ENCODE measurements around the gene MYO9A. TPM values are rescaled to one million over a fixed set of nuclear protein-coding genes. Genes with fewer than 3 reads are reported as not detected.

Gene MYO9A
- total and polyA plus RNA-seq, 5 donors, result 4.9 to 35.8 (median 33.9) TPM

DNA sequence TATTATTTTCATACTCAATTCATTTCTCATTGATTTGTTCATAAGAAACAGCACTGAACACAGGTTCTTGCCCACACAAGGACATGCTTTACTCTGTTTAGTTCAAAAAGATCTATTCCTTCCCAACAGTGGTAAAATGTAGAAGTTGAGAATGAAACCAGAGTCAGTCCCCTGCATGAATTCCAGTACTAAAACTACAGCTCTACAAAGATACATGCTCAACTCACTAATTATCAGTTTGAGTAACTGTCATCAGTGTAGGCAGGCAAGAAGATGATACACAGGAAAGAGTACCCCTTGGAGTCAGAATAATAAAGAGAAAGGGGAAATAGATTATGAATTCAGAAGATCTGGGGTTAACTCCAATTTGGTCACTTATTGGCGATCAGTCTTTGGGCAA, 264.4 kb downstream of the MYO9A start:
- Histone ChIP-seq H3K27me3 (ENCODE audit: control insufficient read depth, insufficient read depth) (no peaks in the 10 kb centered on the region), H3K4me1 (ENCODE audit: control insufficient read depth, insufficient read depth, low read length) (no peaks in the 10 kb centered on the region), H3K4me3 (ENCODE audit: low read length) (no peak overlapping the region), H3K27ac (ENCODE audit: low read length) (no peak overlapping the region), H3K9me3 (ENCODE audit: control insufficient read depth, low read length) (no peaks in the 10 kb centered on the region)
- intact Hi-C loops (cut with DNase I), result no loop called here
- ATAC-seq, result no peak
- 98% methylated on average over 1 of the region's 1 CpG for WGBS
- DNase-seq, result no peak

DNA sequence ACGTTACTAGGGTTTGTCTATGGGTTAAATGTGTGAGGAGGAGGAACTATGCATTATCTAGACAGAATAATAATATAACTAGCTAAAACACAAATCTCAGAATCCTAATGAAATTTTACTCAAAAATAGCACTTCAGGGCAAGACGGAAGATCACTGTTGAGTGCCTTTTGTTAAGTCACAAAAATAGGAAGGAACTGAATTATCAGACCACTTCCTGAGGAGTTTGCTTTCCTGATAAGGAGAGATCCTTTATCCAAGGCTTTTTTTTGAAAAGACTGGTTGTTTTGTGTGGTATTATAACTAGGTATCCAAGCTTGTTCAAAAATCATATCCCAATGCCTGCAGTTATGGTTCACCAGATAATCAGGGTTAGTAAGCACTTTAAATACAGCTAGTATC, 273.0 kb downstream of the MYO9A start:
- Histone ChIP-seq H3K4me3 (ENCODE audit: low read length) (no peak overlapping the region), H3K4me1 (ENCODE audit: control insufficient read depth, insufficient read depth, low read length) (no peaks in the 10 kb centered on the region), H3K9me3 (ENCODE audit: control insufficient read depth, low read length) (no peaks in the 10 kb centered on the region), H3K27ac (ENCODE audit: low read length) (no peak overlapping the region), H3K27me3 (ENCODE audit: control insufficient read depth, insufficient read depth) (no peaks in the 10 kb centered on the region)
- intact Hi-C loops (cut with DNase I), result no loop called here
- 69% methylated on average over 2 of the region's 2 CpGs for WGBS
- DNase-seq (no peak), ATAC-seq (no peak)

DNA sequence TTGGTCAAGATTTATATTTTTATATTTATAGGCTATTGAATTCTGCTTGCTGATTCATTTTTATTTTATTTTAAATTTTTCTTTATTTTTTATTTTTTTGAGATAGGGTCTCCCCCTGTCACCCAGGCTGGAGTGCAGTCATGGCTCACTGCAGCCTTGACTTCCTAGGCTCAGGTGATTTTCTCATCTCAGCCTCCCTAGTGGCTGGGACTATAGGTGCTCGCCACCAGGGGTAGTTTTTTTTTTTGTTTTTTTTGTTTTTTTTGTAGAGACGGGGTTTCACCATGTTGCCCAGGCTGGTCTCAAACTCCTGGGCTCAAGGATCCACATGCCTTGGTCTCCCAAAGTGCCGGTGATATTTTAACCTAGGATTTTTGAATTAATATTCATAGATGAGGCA, 276.4 kb downstream of the MYO9A start:
- ATAC-seq (no peak), DNase-seq (no peak)
- Histone ChIP-seq H3K4me1 (ENCODE audit: control insufficient read depth, insufficient read depth, low read length) (no peaks in the 10 kb centered on the region), H3K27me3 (ENCODE audit: control insufficient read depth, insufficient read depth) (no peaks in the 10 kb centered on the region), H3K4me3 (ENCODE audit: low read length) (no peak overlapping the region), H3K27ac (ENCODE audit: low read length) (no peak overlapping the region), H3K9me3 (ENCODE audit: control insufficient read depth, low read length) (no peaks in the 10 kb centered on the region)
- WGBS, result 95% methylated on average over 3 of the region's 3 CpGs
- intact Hi-C loops (cut with DNase I), result no loop called here

DNA sequence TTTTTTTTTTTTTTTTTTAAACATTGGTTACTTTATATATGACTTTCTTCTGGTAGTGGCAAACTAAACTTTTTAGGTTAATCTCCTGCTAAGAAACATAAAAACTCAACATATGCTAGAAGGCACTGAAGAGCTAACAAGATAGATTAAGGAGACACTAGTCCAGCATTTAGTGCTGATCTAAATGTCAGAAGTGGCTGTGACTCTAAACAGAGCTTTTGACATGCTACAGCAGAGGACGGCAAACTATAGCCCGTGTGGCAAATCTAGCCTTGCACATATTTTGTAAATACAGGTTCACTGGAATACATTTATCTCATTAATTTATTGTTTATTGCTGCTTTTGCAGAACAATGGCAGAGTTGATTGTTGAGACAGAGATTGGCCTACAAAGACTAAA, 287.0 kb downstream of the MYO9A start:
- 68% methylated on average over 2 of the region's 2 CpGs for WGBS
- DNase-seq (no peak), ATAC-seq (no peak)
- no peaks in the 10 kb centered on the region for H3K27me3 ChIP-seq (ENCODE audit: control insufficient read depth, insufficient read depth)
- H3K27ac ChIP-seq (ENCODE audit: low read length), result no peak overlapping the region
- no peak overlapping the region for H3K4me3 ChIP-seq (ENCODE audit: low read length)
- intact Hi-C loops (cut with DNase I), result no loop called here
- no peaks in the 10 kb centered on the region for H3K4me1 ChIP-seq (ENCODE audit: control insufficient read depth, insufficient read depth, low read length)
- H3K9me3 ChIP-seq (ENCODE audit: control insufficient read depth, low read length), result no peaks in the 10 kb centered on the region

DNA sequence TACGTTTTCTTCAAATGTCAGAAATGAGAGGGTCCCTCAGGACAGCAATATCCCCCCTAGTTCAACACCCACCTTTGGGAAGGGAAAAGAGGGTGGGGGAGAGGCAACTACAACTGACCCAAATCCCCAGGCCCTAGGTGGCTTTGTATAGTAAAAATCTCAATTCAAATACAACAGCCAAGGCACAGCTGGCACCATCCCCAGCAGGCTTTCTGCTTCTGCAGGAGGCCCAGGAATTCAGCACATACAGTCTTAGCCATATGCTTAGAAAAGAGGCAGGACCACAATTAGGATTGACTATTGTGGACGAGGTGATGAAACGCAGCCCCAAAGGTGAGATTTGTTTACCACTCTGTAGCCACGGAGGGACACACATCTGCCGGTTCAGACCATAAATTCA, 291.8 kb downstream of the MYO9A start:
- ATAC-seq, result no peak
- Histone ChIP-seq H3K4me1 (ENCODE audit: control insufficient read depth, insufficient read depth, low read length) (no peaks in the 10 kb centered on the region), H3K27me3 (ENCODE audit: control insufficient read depth, insufficient read depth) (no peaks in the 10 kb centered on the region), H3K9me3 (ENCODE audit: control insufficient read depth, low read length) (peaks cover 3% of the 10 kb centered on the region), H3K4me3 (ENCODE audit: low read length) (no peak overlapping the region), H3K27ac (ENCODE audit: low read length) (no peak overlapping the region)
- intact Hi-C loops (cut with DNase I), result no loop called here
- DNase-seq, result no peak
- 88% methylated on average over 5 of the region's 5 CpGs for WGBS

DNA sequence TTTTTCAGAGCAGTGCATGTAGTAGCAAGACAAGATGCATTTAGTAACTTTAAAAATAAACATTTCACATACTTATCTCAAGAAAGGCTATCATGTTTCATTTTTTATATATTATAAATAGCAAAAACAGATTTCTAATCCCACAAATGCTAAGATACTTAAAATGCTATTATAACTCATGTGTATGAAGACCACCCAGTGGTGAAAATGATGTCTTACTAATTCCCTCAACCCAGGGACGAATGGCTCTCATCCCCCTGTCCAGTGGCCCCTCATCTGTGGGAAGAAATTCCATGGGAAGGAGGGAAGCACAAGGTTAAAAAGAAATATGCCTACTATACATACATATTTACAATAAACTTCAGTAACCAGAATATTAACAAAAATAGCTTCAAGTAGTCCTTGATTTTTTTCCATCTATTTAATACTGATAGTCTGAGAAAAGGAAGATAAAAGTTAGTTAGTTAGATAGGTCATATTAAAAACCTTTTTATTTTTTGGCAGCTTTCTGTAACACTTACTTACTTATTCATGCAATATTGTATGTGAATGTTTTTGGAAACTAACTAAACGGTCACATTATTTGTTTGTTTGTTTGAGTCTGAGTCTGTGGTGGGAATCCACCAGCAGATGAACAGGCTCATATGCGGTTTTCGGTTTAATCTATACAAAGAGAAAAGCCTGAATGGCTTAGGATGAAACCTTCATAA, 292.8 kb downstream of the MYO9A start:
- peaks cover 3% of the 10 kb centered on the region for H3K9me3 ChIP-seq (ENCODE audit: control insufficient read depth, low read length)
- 88% methylated on average over 4 of the region's 4 CpGs for WGBS
- intact Hi-C loops (cut with DNase I), result no loop called here
- H3K27me3 ChIP-seq (ENCODE audit: control insufficient read depth, insufficient read depth), result no peaks in the 10 kb centered on the region
- no peak for DNase-seq
- no peak overlapping the region for H3K27ac ChIP-seq (ENCODE audit: low read length)
- ATAC-seq, result no peak
- H3K4me3 ChIP-seq (ENCODE audit: low read length), result no peak overlapping the region
- H3K4me1 ChIP-seq (ENCODE audit: control insufficient read depth, insufficient read depth, low read length), result no peaks in the 10 kb centered on the region

DNA sequence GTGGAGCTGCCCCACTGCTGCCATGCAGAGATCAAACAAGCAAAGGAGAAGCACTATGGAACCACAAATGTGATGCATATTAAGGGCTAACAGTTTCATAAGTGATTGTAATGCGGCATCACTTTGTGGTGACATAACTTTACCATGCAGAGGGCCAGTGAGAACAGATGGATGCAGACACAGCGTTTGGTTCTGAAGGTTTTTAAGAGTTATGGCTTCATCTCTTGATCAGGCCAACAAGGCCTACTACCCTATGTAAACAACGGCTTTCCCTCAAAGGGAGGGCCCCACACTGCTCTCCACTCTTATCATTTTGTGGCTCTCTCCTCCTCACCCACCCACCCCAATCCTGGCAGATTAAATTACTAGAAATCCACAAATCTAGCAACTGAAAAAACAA, 294.1 kb downstream of the MYO9A start:
- DNase-seq, result no peak
- 70% methylated on average over 3 of the region's 3 CpGs for WGBS
- peaks cover 3% of the 10 kb centered on the region for H3K9me3 ChIP-seq (ENCODE audit: control insufficient read depth, low read length)
- no peak for ATAC-seq
- H3K27ac ChIP-seq (ENCODE audit: low read length), result no peak overlapping the region
- H3K4me3 ChIP-seq (ENCODE audit: low read length), result no peak overlapping the region
- no peaks in the 10 kb centered on the region for H3K27me3 ChIP-seq (ENCODE audit: control insufficient read depth, insufficient read depth)
- H3K4me1 ChIP-seq (ENCODE audit: control insufficient read depth, insufficient read depth, low read length), result no peaks in the 10 kb centered on the region
- intact Hi-C loops (cut with DNase I), result no loop called here

DNA sequence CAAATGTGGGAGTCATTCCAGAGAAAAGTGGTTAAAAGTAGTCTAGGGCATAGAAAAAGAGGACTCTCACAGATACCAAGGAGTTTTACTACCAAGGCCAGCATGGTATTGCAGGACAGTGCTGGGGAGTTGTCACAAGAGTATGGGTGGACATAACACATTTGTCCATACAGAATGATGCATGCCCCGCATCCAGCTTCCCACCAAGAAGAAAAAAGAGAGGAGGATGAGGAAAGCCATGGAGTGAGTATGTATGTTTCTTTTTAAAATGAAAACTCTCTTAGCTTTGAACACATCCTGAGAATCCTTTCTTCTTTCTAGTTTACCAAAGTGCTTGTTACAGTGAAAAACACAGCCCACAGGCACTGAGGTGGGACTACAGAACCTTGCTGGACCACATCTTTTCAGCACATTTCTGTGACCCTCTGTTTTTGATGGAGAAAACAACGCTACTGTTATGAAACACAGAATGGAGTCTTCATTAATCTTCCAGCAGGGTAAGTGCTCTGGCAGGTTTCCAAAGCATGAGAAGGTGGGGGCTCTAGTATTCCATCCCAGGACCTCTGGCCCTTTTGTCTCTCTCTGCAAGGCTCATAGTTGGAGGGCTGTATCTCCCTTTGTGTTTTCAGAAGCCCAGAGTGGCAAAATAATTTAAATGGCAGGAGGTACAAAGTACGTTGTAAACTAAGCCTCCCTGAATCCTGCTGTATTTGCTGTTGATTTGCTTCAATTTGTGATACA, 294.9 kb downstream of the MYO9A start:
- intact Hi-C loops (cut with DNase I), result no loop called here
- no peak overlapping the region for H3K4me3 ChIP-seq (ENCODE audit: low read length)
- DNase-seq, result no peak
- H3K27ac ChIP-seq (ENCODE audit: low read length), result no peak overlapping the region
- WGBS, result 97% methylated on average over 3 of the region's 3 CpGs
- ATAC-seq, result no peak
- no peaks in the 10 kb centered on the region for H3K4me1 ChIP-seq (ENCODE audit: control insufficient read depth, insufficient read depth, low read length)
- H3K9me3 ChIP-seq (ENCODE audit: control insufficient read depth, low read length), result peaks cover 3% of the 10 kb centered on the region
- H3K27me3 ChIP-seq (ENCODE audit: control insufficient read depth, insufficient read depth), result no peaks in the 10 kb centered on the region

DNA sequence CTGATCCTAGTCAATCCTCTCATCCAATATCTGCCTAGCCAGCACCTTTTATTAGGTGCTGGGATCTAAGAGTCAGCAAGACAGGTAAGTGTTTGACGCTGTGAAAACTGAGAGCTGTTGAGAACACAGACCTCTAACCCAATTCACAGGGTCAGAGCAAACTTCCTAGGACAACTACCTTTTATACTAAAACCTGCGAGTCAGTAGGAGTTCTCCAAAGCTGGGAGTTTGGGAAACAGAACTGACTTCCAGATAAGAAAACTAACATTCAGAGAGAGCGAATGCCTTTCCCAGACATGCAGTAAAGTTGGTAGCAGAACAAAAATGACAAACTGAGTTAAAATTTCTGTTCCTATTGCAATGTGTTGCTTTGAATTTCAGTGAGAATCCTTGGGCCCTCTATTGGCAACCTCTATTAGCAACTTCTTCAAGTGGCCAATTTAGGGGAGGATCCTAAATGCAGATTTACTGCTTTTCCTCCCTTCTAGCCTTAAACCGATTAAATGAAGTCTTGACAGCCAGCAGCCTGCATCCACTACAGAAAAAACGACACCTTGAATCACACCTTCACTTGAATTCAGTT, 296.3 kb downstream of the MYO9A start:
- H3K27ac ChIP-seq (ENCODE audit: low read length), result no peak overlapping the region
- WGBS, result 89% methylated on average over 5 of the region's 5 CpGs
- intact Hi-C loops (cut with DNase I), result no loop called here
- ATAC-seq (no peak), DNase-seq (no peak)
- H3K9me3 ChIP-seq (ENCODE audit: control insufficient read depth, low read length), result peaks cover 3% of the 10 kb centered on the region
- H3K4me3 ChIP-seq (ENCODE audit: low read length), result no peak overlapping the region
- no peaks in the 10 kb centered on the region for H3K4me1 ChIP-seq (ENCODE audit: control insufficient read depth, insufficient read depth, low read length)
- no peaks in the 10 kb centered on the region for H3K27me3 ChIP-seq (ENCODE audit: control insufficient read depth, insufficient read depth)

DNA sequence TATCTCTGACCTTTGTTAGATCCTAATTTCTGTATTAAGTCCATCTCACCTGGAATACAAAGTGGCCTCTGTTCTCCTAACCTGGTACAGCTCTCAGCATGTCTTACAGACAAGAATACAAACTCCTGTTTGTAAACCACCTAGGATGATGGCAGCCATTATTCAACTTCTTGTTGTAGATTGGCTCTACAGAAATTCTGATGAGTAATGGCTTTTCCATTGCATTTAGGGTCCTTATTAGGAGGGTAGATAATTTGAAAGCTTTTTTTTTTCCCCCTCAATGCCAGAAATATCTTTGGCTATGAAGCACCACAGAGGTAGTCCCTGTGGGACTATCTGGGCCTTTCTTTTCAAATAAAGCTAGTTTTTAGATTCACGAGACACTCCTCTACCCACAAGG, 297.8 kb downstream of the MYO9A start:
- DNase-seq (no peak), ATAC-seq (no peak)
- intact Hi-C loops (cut with DNase I), result no loop called here
- 98% methylated on average over 1 of the region's 1 CpG for WGBS
- H3K4me3 ChIP-seq (ENCODE audit: low read length), result no peak overlapping the region
- H3K4me1 ChIP-seq (ENCODE audit: control insufficient read depth, insufficient read depth, low read length), result no peaks in the 10 kb centered on the region
- H3K27me3 ChIP-seq (ENCODE audit: control insufficient read depth, insufficient read depth), result no peaks in the 10 kb centered on the region
- H3K9me3 ChIP-seq (ENCODE audit: control insufficient read depth, low read length), result peaks cover 3% of the 10 kb centered on the region
- no peak overlapping the region for H3K27ac ChIP-seq (ENCODE audit: low read length)

DNA sequence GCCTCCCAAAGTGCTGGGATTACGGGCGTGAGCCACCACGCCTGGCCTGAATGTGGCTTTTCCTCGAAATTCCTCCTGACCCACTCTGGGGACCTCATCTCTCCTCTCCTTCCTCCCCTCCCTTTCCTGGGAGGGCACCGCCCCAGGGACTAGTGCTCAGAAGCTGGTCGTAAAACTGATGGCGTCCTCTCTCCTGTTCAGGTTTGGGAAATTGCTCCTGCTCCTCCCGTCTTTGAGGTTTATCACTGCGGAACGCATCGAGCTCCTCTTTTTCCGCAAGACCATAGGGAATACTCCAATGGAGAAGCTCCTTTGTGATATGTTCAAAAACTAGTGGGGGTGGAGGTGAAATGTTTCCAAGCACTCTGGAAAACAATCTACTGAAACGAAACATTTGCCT, 300.6 kb downstream of the MYO9A start:
- H3K9me3 ChIP-seq (ENCODE audit: control insufficient read depth, low read length), result peaks cover 3% of the 10 kb centered on the region
- H3K27ac ChIP-seq (ENCODE audit: low read length), result no peak overlapping the region
- DNase-seq (no peak), ATAC-seq (no peak)
- H3K27me3 ChIP-seq (ENCODE audit: control insufficient read depth, insufficient read depth), result no peaks in the 10 kb centered on the region
- no peak overlapping the region for H3K4me3 ChIP-seq (ENCODE audit: low read length)
- intact Hi-C loops (cut with DNase I), result no loop called here
- no peaks in the 10 kb centered on the region for H3K4me1 ChIP-seq (ENCODE audit: control insufficient read depth, insufficient read depth, low read length)
- 95% methylated on average over 13 of the region's 13 CpGs for WGBS
